ENCODE results near the gene RND3.

DNA sequence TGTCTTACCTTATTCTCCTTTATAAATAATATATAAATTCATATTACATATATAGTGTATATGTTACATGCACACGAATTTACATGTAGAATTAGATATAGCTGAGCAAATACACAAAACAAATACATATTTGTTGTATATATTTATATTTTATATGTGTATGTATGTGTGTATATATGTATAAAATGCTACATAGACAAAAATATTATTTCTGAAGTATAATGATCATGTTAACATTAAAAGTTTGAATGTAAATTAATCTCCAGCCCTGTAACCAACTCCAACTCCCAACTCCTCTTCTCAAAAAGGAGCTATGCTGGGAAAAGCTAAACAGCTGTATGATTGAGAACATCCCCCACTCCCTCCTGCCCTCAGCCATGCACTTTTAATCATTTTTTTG lies 42.7 kb upstream of the RND3 start:
- TF ChIP-seq CTCF (IDR thresholded peaks at IDR 0.05; ENCODE audit: low read depth, low read length) = no peak
- TF ChIP-seq POLR2A (IDR thresholded peaks at IDR 0.05; ENCODE audit: extremely low read depth, insufficient read length) = no peak
- TF ChIP-seq, protein P1, sequence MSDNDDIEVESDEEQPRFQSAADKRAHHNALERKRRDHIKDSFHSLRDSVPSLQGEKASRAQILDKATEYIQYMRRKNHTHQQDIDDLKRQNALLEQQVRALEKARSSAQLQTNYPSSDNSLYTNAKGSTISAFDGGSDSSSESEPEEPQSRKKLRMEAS (IDR thresholded peaks at IDR 0.05; ENCODE audit: low read depth, low read length) = no peak
- no peak for TF ChIP-seq MYC (IDR thresholded peaks at IDR 0.05; ENCODE audit: low read depth, low read length)
